ENCODE measurements around the gene DBF4B.
"Not testable (repeated sequence)": the region's sequence is repeated elsewhere in the genome, so short reads cannot be mapped to it uniquely, and the experiment has no call there.

Gene DBF4B

GRCh38 chr17:44736551-44737240 is 28.2 kb downstream of the DBF4B start:
- no peak for DNase-seq

DNA sequence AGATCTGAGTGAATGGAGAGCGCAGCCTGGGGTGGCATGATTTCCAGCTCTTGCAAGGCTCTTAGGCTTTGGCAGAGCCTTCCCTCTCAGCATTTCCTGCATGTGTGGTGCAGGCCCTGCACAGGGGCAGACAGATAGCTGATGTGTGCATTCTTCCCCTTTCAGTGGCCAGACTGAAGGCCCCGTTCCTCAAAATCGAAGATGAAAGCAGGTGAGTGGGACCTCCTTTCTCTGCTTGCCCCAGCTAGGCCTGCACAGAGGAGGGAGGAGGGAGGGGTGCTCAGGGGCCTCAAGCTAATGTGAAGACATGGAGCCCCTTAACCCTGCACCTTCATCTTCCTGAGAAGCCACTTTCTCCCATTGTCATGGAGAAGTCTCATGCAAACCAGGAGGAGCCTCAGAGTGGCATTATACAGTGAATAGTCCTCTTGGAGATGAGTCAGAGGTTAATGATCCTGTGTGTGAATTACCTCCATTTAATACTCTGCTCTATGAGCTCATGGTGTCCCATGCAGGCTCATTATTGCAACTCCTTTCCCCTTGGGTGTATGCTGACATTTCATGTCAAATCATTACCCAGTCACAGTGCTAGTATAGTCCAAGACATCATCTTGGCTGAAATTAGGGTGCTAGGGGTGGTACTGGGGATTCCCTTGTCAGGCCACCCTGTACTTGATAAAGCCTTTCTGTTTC is 29.9 kb downstream of the DBF4B start:
- no peak for DNase-seq

DNA sequence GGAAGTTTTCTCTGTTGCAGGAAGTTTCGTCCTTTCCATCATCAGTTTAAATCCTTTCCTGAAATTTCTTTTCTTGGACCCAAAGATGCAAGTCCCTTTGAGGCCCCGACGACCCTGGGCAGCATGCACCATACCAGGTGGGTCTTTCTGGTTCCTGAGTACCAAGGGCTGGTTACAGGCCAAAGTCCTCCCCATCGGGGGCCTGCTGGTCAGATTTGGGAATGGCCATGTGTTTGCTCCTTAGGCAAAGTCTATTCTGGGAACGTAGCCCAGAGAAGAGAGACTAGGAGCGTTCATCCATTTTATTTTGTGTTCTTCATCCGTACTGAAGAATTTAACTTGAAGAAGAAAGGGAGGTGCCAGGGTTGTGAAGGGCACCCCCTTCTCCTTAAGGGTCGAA is 32.9 kb downstream of the DBF4B start:
- DNase-seq: no peak

- no peak for DNase-seq
These were observed 36.8 kb downstream of the DBF4B start for GRCh38 chr17:44745301-44745700.

DNA sequence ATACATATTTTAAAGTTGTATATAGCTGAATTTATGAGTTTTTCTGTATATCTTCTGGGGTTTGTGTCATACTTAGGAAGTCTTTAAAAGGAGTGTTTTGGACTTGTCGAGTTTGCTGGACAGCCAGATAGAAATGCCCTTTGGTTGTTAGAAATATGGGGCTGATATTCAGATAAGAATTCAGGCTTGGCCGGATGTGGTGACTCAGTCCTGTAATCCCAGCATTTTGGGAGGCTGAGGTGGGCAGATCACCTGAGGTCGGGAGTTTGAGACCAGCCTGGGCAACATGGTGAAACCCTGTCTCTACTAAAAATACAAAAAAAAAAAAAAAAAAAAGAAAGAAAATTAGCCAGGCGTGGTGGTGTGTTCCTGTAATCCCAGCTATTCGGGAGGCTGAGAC is 37.3 kb downstream of the DBF4B start:
- DNase-seq: not testable (repeated sequence)

GRCh38 chr17:44747566-44747965 is 39.1 kb downstream of the DBF4B start:
- DNase-seq: no peak

GRCh38 chr17:44749076-44749979 is 40.9 kb downstream of the DBF4B start:
- no peak for DNase-seq

DNA sequence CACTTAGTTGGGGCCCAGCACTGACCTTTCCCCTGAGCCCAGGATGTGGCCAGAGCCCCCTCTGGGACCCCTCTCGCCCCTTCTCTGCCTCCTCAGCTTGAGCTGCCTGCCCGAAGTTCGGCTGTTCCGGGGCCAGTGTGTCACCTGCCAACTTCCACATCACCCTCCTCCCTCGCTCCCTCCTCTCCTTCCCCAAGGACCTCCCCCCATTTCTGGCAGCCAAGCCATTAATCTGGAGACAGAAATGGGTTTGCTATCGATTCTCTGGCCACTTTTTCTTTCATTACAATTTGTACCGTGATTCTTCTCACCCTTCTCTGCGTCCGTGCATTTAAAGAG is 41.5 kb downstream of the DBF4B start:
- no peak for DNase-seq

DNA sequence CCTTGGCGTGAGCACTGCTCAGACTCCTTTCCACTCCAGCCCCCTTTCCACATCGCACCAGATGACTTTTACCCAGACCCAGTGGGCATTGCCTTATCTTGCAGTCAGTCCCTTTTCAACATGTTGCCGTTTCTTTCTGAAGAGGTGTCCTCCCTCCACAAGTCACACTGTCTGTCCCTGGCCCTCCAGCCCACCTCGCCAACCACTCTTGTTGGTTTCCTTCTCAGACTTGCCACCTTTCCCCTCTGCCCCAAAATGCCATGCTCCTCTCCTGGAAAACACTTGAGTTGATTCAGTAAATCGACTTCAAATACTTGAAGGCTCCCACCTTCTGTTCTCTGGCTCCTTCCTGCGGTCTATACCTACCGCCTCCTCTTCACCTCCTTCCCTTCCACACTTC is 42.9 kb downstream of the DBF4B start:
- no peak for DNase-seq

- no peak for DNase-seq
These were observed 43.3 kb downstream of the DBF4B start for GRCh38 chr17:44751806-44752205.

DNA sequence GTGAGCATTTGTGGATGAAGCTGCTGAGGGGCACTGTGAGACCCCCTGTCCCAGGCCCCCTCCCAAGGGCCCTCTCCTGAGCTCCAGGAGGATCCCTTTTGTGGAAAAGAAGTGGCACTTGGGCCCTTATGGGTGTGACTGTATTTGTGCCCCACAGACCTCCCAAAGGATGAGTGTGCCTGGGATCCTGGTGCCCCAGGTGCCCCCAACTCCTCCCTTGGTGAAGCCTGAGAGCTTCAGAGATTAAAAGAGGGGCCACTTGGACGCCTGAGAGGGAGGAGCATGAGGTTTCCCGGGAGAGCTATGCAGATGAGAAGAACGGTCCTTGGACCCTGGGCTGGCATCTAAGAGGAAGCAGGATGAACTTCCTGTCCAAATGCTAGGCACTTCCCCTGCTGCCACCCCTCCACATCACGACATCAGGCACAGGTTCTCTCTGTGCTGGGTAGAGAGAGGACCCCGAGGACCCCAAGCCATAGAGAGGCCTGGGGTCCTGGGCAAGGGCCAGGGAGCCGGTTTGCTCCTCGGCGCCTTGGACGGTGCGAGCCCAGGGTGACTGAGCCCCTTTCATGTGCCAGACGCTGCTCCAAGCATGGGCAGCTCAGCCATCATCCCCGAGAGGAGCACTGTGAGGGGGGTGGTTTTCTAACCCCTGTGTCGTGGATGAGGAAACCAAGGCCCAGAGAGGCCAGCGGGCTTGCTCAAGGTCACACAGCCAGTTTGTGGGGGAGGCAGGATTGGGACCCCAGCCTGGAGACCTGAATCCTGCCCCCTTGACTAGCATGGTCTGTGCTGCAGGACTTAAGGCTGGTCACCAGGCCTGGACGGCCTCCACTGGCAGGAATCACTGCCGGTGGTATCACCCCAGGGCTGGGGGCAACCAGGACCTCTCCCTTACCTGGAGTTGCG is 44.7 kb downstream of the DBF4B start:
- no peak for DNase-seq

- DNase-seq: no peak
These were observed 45.8 kb downstream of the DBF4B start for GRCh38 chr17:44754276-44754675.

DNA sequence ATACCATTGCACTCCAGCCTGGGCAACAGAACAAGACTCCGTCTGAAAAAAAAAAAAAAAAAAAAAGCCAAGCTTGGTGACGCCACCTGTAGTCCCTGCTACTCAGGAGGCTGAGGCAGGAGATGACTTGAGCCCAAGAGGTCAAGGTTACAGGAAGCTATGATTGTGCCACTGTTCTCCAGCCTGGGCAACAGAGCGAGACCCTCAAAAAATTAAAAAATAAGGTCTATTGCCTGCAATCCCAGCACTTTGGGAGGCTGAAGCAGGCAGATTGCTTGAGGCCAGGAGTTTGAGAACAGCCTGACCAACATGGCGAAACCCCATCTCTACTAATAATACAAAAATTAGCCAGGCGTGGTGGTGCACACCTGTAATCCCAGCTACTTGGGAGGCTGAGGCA is 46.7 kb downstream of the DBF4B start:
- not testable (repeated sequence) for DNase-seq

DNA sequence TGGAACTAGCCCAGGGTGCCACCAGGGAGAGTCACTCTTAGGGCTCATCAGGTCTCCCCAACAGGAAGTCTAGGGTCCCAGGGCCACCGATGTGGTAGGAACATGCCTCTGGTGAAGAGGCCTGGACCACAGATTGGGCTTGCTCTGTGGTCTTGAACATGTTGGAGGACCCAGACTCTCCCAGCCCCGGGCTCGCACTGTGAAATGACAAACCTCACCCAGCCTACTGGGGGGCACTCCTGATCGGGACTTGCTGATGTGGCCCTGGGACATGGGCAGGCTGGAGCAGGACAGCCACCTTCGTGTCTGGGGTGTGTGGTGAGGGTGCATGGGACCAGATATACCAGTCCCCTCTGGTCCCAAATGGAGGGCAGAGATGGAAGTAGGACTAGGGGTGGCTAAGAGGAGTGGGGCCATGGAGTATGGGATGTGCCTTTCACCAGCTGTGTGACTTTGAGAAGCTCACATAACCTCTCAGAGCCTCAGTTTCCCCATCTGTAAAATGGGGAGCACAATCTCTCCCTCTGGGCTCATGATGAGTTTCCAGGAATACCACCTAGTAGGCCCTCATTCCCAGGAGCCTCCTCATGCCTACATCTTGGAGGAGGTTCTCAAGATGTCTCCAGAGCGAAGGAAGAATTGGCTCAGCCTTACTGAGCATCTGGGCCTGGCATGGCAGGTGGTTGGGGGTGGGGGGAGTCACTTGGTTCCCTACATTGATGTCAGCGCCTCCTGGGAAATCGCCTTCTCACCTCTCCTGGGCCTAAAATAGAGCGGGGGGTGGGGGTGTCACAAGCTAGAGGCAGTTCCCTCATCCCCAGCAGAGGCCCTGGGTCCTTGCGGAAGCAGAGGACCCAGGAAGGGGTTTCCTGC is 48.8 kb downstream of the DBF4B start:
- no peak for DNase-seq

- DNase-seq: no peak
These were observed 49.5 kb downstream of the DBF4B start for GRCh38 chr17:44757918-44758413.

DNA sequence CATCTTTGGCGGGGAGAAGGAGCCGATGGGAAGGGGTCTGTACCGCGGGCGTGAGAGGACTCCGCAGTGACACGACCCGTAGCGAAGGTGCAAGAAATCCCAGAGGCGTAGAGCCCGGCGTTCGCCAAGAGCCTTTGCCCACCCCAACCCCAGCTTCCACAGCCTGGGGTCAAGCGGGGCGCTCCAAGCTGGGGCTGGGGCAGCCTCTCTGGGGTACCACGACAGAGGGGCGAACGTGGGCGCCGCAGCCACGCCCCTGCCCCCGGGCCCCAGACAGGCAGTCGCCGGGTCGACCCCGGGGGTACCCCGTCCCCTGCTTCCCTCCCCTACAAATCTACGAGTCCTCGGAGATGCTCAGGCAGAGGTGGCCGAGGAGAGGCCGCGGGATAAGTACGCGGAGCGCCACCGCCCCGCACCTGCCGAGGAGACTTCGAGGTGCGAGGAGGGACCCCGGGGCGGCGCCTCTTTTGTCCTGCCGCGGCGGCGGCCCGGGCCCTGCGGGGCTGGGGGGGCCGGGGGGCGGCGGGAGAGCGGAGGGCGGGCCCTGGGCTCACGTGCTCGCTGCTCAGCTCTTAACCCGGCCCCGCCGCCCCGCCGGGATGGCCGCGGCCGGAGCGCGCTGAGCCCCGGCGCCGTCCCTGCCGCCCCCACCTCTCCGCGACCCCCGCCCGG is 50.1 kb downstream of the DBF4B start, which contains the start of gene ADAM11:
TSS of gene ADAM11 (plus strand) at position 575 of the 672 bp plus-strand sequence. CDS start 212 bp downstream, outside the sequence.
- DNase-seq: no peak

- DNase-seq: no peak
These were observed 50.8 kb downstream of the DBF4B start for GRCh38 chr17:44759086-44759915.

GRCh38 chr17:44759916-44760243 is 51.4 kb downstream of the DBF4B start:
- no peak for DNase-seq

- peak; percentile 77 for DNase-seq
These were observed 52.2 kb downstream of the DBF4B start for GRCh38 chr17:44760474-44761308.

Data from DMS 273 treated with DMSO at 0.1 percent for 48 hours (cell line).